ENCODE results near the gene POC1B.

POC1B gene

GRCh38 chr12:89373763-89374572 is 151.9 kb downstream of the POC1B start:
- no peak overlapping the region for H3K4me3 ChIP-seq (ENCODE audit: low read depth in 1 of 2, low read length in 2 of 2)
- H3K4me1 ChIP-seq (ENCODE audit: control insufficient read depth in 1 of 2, insufficient read depth in 2 of 2, low read length in 2 of 2): peaks cover 0 to 15% of the 10 kb centered on the region in 2 donors
- H3K27ac ChIP-seq (ENCODE audit: low read length): no peak overlapping the region
- no peaks in the 10 kb centered on the region for H3K9me3 ChIP-seq (ENCODE audit: control insufficient read depth in 1 of 2, low read length in 2 of 2)
- H3K36me3 ChIP-seq (ENCODE audit: control insufficient read depth in 1 of 2, insufficient read depth in 2 of 2, low read length in 2 of 2): no peaks in the 10 kb centered on the region
- H3K27me3 ChIP-seq (ENCODE audit: low read depth, low read length): no peaks in the 10 kb centered on the region

DNA sequence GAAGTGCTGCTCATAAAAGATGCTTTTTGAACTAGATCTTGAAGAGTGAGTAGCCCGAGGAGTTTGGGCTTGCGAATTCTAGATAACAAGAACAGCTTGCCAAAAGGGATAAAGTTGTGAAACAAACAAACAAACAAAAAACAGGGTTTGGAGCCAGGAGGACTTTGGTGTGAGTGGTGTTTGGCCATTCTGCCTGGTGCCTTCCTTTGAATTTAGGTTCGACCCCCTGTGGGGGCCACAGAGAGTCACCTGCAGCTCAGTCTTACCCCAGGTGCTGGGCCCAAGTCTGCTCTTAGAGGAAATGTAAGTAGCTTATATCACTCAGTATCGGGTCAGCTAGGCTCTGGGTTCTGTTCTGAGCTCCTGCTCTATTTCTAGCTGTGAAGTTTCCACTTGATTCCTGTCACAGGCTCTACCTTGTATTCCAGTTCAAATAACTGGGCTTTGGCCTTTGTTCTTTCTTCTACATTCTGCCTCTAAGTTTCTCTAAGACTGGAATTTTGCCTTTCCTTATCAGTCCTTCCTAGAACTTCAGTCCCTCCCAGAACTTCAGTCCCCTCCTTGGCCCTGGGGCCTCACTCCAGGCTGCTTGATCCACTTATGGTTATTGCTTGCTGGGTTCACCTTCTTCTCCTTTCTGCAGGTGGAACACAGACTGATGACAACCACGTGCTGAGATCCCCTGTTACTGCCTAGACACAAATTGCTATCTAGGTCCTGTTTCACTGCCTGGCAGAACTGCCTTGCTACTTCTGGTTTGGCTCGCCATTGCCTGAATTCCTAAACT is 153.1 kb downstream of the POC1B start:
- no peak overlapping the region for H3K4me3 ChIP-seq (ENCODE audit: low read depth in 1 of 2, low read length in 2 of 2)
- H3K4me1 ChIP-seq (ENCODE audit: control insufficient read depth in 1 of 2, insufficient read depth in 2 of 2, low read length in 2 of 2): peaks cover 0 to 15% of the 10 kb centered on the region in 2 donors
- no peaks in the 10 kb centered on the region for H3K27me3 ChIP-seq (ENCODE audit: low read depth, low read length)
- no peak overlapping the region for H3K27ac ChIP-seq (ENCODE audit: low read length)
- H3K9me3 ChIP-seq (ENCODE audit: control insufficient read depth in 1 of 2, low read length in 2 of 2): no peaks in the 10 kb centered on the region
- H3K36me3 ChIP-seq (ENCODE audit: control insufficient read depth in 1 of 2, insufficient read depth in 2 of 2, low read length in 2 of 2): no peaks in the 10 kb centered on the region

GRCh38 chr12:89370850-89371249 is 155.0 kb downstream of the POC1B start:
- peaks cover 0 to 15% of the 10 kb centered on the region in 2 donors for H3K4me1 ChIP-seq (ENCODE audit: control insufficient read depth in 1 of 2, insufficient read depth in 2 of 2, low read length in 2 of 2)
- no peak overlapping the region for H3K4me3 ChIP-seq (ENCODE audit: low read depth in 1 of 2, low read length in 2 of 2)
- no peaks in the 10 kb centered on the region for H3K36me3 ChIP-seq (ENCODE audit: control insufficient read depth in 1 of 2, insufficient read depth in 2 of 2, low read length in 2 of 2)
- no peaks in the 10 kb centered on the region for H3K9me3 ChIP-seq (ENCODE audit: control insufficient read depth in 1 of 2, low read length in 2 of 2)
- no peaks in the 10 kb centered on the region for H3K27me3 ChIP-seq (ENCODE audit: low read depth, low read length)
- no peak overlapping the region for H3K27ac ChIP-seq (ENCODE audit: low read length)

DNA sequence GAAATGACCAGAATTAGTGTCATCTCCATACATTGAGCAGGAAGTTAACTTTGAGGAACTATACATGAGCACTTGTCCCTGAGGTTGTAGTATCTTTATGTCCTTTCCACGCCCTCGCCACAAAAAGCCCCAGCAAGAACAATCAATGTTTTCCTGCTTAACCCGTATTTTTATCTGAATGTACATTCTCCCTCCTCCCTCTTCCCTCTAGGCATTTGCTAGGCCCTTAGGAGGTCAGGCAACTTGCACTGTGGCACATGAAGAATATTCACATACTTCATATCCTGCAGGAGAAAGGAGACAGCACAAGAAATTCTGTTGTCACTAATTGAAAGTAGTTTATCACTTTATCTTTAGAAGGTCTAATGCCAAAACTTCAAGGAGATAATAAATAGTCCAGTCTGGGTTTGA is 155.4 kb downstream of the POC1B start:
- Histone ChIP-seq H3K27ac (ENCODE audit: low read length) (no peak overlapping the region), H3K27me3 (ENCODE audit: low read depth, low read length) (no peaks in the 10 kb centered on the region), H3K36me3 (ENCODE audit: control insufficient read depth in 1 of 2, insufficient read depth in 2 of 2, low read length in 2 of 2) (no peaks in the 10 kb centered on the region), H3K4me1 (ENCODE audit: control insufficient read depth in 1 of 2, insufficient read depth in 2 of 2, low read length in 2 of 2) (peaks cover 0 to 15% of the 10 kb centered on the region in 2 donors), H3K4me3 (ENCODE audit: low read depth in 1 of 2, low read length in 2 of 2) (no peak overlapping the region), H3K9me3 (ENCODE audit: control insufficient read depth in 1 of 2, low read length in 2 of 2) (no peaks in the 10 kb centered on the region)

All from muscle layer of duodenum (tissue), 2 donors.